GM18520 (cell line): ENCODE results near the gene CCDC6.

Experiments used
- ATAC-seq: cut with Tn5 transposase; IDR thresholded peaks from one replicate; pipeline ENCODE4 v1.9.1; 2021; ENCODE audit not compliant: unreplicated experiment

Gene CCDC6

DNA sequence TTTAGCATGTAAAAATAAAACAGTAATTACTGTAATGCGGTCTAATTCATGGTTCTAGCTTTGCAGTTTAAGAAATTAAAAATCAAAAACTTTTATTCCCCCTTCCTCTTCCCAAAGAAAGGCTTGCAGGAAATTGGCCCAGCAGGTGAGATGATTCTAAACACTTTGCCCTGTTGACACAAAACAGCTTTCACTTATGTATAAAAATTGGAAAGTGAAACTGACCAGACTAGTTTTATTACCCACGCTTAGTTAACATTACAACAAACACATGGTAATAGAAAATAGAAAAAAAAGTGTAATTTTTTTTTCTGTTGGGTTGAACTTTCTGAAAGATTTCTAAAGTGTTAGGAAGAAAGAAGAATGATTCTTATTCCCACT, 1.2 kb upstream of the CCDC6 start:
- ATAC-seq, result no peak

- ATAC-seq, result no peak
Observed at GRCh38 chr10:59905731-59906416, 482 bp downstream of the CCDC6 start.

- ATAC-seq, result peak; percentile 45
Observed at GRCh38 chr10:59905066-59905730, 1.2 kb downstream of the CCDC6 start.

DNA sequence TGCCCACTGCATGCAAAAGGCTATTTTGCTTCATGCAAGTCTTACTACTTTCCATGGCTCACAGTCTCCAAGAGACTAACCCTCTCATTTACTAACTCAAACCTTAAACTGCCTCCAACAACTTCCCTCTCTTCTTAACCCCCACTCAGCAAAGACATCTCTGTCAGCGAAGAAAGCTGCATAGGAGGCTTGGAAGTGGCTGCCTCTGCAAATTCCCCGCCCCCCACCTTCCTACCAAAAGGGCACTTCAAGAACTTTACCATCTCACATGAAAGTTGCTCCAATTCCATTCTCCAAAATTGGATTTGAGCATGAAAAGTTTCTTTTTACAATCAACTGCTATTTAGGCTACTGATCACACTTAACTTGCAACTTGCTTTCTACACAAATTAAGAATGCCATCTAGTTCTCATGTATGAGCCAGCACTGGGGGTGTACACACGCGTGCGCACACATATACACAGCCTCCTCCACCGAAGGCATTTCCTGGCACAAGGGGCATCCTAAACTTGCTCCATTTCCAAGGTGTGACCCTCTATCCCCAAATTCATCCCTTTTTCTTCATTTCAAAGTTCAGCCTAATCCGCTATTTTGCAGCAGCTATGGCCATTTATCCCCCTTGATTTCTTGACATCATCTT, 1.8 kb downstream of the CCDC6 start:
- ATAC-seq, result no peak

- ATAC-seq, result no peak
Observed at GRCh38 chr10:59903871-59904270, 2.5 kb downstream of the CCDC6 start.

GRCh38 chr10:59902016-59902415, 4.3 kb downstream of the CCDC6 start:
- no peak for ATAC-seq

DNA sequence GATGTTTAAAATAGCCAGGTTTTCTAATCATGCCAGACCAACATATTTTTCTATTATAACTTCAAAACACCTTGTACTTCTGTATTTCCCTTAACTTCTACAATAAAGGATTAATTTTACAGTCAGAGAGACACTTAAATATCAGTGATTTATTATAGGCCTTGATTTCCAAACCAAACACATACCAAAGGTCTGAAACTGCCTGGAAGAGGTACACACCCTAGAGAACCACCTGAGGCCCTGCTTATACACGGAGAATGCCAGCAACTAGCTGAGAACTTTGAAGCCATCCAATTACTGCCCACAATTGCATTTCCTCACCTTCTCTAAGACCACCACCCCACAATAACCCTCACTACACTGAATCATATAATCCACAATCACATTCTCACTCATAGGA, 4.9 kb downstream of the CCDC6 start:
- no peak for ATAC-seq

DNA sequence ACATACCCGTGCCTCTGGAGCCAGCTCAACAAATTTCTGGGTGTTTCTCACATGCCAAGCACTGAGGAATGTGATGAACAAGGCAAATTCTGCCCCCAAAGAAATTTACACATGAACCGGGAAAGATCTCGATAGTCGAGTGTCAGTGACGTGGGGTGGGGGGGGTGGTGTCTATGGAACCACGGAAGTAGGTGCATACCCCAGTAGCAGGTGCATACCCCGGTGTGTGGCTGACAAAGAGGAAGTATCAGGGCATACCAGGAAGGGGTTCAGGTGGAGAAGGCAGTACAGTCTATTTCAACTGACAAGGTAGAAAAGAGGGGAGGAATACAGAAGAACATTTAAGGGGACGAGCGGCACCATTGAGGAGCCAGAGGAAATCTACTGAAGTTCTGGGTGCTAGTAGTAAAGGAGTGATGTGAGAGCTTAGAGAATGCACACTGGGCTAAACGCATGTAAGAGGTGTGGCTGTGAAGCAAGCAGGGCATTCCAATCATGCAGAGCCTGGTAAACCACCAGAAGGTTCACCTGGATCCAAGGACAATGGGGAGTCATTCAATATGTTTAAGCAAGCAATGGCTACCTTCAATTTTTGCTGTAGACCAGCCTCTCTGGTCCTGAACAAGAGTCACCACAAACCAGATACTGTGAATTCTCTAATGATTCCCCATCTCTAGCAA, 6.2 kb downstream of the CCDC6 start:
- no peak for ATAC-seq

- ATAC-seq, result no peak
Observed at GRCh38 chr10:59898125-59898835, 8.1 kb downstream of the CCDC6 start.

DNA sequence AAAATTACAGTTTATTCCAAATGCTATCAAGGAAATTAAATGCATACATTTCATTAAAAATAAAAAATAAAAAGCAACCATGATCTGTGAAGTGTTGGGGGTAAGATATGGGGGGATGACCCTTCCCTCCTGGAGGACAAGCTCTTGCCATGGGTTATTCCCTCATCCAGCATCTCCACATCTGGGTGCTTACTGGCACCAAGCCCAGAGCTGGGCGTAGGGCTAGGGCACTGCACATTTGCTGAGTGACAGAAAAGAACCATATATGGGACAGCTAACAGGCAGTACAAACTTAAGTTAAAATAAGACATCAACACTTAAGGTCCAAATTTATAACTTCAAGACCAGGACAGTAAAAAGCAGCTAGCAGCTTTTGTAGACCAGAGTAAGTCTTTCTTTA, 10.2 kb downstream of the CCDC6 start:
- no peak for ATAC-seq

GRCh38 chr10:59895629-59896116, 10.7 kb downstream of the CCDC6 start:
- no peak for ATAC-seq

DNA sequence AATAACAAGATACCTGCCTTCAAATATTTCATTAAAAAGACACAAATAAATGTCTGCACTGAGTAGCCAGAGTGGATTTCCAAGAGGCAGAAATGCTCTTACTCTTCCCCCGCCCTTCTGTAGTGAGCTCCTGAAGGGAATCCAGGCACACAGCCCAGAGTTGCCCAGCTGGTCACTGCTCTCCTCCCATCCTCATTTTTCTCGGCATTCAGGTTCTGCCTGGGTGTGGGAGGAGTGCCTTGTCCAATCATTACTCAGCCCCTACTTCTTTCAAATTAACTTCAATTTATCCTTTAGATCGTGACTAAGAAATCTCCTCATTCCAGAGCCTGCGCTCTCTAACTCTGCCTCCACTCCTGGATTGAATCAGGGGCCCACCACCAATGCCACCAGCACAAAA, 12.2 kb downstream of the CCDC6 start:
- ATAC-seq, result no peak

DNA sequence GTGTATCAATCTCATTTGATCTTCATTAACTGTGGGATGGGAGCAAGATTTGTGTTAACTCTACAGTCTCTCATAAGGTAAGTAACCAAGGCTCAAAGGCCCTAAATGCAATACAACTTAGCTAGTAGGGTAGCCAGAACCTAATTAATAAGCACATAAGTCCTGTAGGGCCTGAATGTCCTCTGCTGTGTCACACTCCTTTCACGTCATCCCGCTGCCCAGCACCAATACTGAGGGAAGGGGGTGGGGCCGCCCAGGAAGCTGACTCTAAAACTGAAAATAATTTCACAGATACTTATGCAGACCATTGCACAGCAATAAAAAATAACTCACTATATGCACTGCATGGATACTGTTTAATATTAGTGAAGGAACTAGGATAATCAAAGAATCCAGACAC, 13.7 kb downstream of the CCDC6 start:
- no peak for ATAC-seq

GRCh38 chr10:59891936-59892335, 14.4 kb downstream of the CCDC6 start:
- no peak for ATAC-seq

DNA sequence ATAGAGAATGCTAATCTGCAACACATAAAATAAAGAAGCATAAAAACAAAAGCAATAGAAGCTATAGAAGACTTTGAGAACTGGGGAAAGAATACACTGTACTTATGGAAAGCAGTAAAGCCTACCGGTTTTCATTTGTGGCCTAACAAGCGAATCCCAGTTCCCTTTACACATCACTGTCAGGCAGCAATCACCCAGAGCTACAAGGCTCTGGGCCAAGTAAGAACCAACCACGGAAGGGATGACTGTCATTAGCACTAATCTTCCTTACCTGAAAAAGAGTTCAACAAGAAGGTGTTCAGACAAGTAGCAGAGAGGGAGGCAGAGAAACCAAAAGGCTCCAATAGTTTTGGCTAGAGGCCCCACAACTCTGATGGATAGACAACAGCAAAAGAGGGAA, 15.0 kb downstream of the CCDC6 start:
- ATAC-seq, result no peak

GRCh38 chr10:59888781-59889435, 17.4 kb downstream of the CCDC6 start:
- no peak for ATAC-seq

- no peak for ATAC-seq
Observed at GRCh38 chr10:59887972-59888640, 18.2 kb downstream of the CCDC6 start.

DNA sequence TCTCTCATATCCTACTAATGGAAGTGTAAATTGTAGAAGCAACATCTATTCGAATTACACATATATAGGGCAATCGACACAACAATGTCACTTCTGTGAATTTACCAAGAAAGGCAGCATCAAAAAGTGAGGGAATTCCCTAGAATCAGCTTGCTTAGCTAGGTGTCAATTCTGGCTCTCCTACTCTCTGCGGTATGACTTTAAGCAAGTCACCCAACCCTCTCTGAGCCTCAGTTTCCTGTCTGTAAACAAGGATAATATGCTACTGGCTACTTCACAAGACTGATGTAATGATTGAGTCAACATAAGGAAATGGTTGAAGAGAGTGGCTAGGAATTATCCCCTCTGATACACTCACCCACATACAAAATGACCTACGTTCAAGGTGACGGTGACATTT, 19.4 kb downstream of the CCDC6 start:
- ATAC-seq, result no peak

DNA sequence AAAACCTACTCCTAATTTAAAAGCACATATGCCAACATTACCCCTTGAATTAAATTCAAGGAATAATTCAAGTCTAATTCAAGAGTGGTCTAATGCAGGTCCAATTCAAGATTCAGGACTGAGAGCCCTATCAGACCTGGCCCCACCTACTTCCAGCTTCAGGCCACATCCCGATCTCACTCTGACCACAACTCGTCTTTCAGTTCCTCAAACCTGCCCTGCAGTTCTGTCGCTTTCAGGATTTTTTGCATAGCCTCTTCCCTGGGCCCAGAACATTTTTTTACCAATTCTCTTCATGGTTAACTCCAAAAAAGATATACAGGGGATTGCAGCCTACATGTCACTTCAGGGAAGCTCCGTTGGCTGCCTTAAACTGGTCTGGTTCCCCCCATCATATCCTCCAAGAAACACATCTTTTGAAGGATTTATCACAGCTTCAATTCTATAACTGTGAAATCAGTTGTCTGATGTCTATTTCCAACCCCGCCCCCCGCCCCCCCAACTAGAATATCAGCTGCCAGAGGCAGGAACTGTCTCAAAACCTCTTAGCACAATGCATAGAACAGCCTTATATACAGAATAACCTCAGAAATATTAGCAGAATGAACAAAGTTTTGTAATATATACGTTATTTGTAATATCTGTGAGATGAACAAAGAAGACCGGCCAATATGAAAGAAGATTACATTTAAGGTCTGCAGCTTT, 20.8 kb downstream of the CCDC6 start:
- ATAC-seq, result peak; percentile 78
